Esophagus (tissue), 2 donors: ENCODE measurements around the gene HSPBP1. TPM values are rescaled to one million over a fixed set of nuclear protein-coding genes. Genes with fewer than 3 reads are reported as not detected.

Experiments used
- H3K27ac ChIP-seq, 2 donors: one replicate each; pipeline ENCODE4 v1.5.1; 2013; ENCODE audit warnings: low read depth in 2 of 2, mild to moderate bottlenecking in 2 of 2, inconsistent platforms in 1 of 2, low read length in 1 of 2, moderate library complexity in 1 of 2
- H3K27me3 ChIP-seq, 2 donors: one replicate each; pipeline ENCODE4 v1.6.1; 2013; ENCODE audit warnings: low read length in 2 of 2, control low read depth in 1 of 2, mild to moderate bottlenecking in 1 of 2; ENCODE audit not compliant: insufficient read depth in 2 of 2, control insufficient read depth in 1 of 2
- H3K36me3 ChIP-seq, 2 donors: one replicate each; pipeline ENCODE4 v1.6.1; 2013; ENCODE audit warnings: low read length in 1 of 2; ENCODE audit not compliant: control insufficient read depth in 2 of 2, insufficient read depth in 2 of 2
- H3K4me1 ChIP-seq, 2 donors: one replicate each; pipeline ENCODE4 v1.6.1; 2013; ENCODE audit warnings: low read length in 1 of 2; ENCODE audit not compliant: control insufficient read depth in 2 of 2, insufficient read depth in 2 of 2
- H3K4me3 ChIP-seq, 2 donors: one replicate each; pipeline ENCODE4 v1.5.1; 2013; ENCODE audit warnings: low read length in 2 of 2, mild to moderate bottlenecking in 2 of 2, low read depth in 1 of 2, moderate library complexity in 1 of 2
- H3K9me3 ChIP-seq, 2 donors: one replicate each; pipeline ENCODE4 v1.6.1; 2013; ENCODE audit warnings: mild to moderate bottlenecking in 2 of 2, low read depth in 1 of 2, low read length in 1 of 2, moderate library complexity in 1 of 2; ENCODE audit not compliant: control insufficient read depth in 2 of 2, insufficient read depth in 1 of 2
- WGBS, 2 donors: extraction: QIAGEN DNeasy Blood & Tissue Kit; methylation state at CpG; one replicate each; pipeline ENCODE4 v1.1.7; 2013; 5-methylcytosine and 5-hydroxymethylcytosine counted together
- polyA plus RNA-seq, 2 donors: library from polyadenylated mRNA; stranded (reverse); fragments of 200-250 nt; gene quantifications; one replicate each; pipeline ENCODE4 v1.2.3, GENCODE V29; 2013
- donor health status: healthy with polysubstance abuse.
- donor health status: Bipolar disorder and iron deficiency.

Gene HSPBP1
- polyA plus RNA-seq, 2 donors = 30.9 to 44.9 TPM

GRCh38 chr19:55230780-55231179 lies 49.1 kb downstream of the HSPBP1 start:
- H3K36me3 ChIP-seq = peaks cover 26 to 67% of the 10 kb centered on the region in 2 donors
- H3K27ac ChIP-seq = no peak overlapping the region
- H3K9me3 ChIP-seq = no peaks in the 10 kb centered on the region
- no peaks in the 10 kb centered on the region for H3K27me3 ChIP-seq
- WGBS, 2 donors = 86 to 89% methylated on average over 13 of the region's 13 CpGs
- H3K4me1 ChIP-seq = peaks cover 0 to 3% of the 10 kb centered on the region in 2 donors
- H3K4me3 ChIP-seq = no peak overlapping the region

DNA sequence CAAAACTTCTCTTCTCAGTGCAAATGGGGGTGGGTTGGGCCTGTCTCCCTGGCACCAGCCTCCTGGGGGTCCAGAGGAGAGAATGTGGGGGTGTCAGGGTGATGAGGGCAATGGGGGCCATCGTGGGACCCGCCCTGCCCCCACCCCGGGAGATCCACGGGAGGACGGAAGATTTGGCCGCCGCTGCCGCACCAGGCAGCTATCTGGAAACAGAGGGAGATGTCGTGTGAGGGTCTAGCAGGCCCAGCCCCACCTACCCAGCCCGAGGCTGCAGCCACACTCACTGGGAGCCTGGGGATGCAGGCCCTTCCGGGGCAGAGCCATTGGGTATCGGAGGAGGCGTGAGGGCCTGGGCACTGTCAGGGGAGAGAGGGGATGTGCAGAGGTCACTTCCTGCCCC lies 49.6 kb downstream of the HSPBP1 start:
- peaks cover 0 to 3% of the 10 kb centered on the region in 2 donors for H3K4me1 ChIP-seq
- H3K27me3 ChIP-seq = no peaks in the 10 kb centered on the region
- peaks cover 26 to 66% of the 10 kb centered on the region in 2 donors for H3K36me3 ChIP-seq
- H3K4me3 ChIP-seq = no peak overlapping the region
- H3K27ac ChIP-seq = no peak overlapping the region
- no peaks in the 10 kb centered on the region for H3K9me3 ChIP-seq
- WGBS, 2 donors = 79 to 88% methylated on average over 11 to 13 of the region's 13 CpGs

DNA sequence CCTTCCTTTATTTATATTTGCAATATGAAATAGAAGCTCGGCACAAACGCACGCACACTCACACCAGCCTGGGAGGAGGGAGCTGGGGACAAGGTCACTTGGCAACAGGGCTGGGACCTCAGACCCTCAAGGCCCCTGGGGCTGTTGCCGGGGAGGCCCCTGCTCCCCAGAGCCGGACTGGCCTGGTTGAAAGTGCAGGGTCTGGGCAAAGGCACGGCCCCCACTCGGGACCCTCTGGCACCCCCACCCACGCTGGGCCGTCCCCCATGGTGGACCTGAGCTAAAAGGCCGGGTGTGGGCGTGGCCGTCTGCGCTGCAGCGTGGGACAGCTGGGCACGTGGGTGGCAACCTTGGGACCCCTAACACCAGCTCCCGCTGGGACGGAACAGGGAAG lies 50.1 kb downstream of the HSPBP1 start:
- 84 to 86% methylated on average over 17 of the region's 17 CpGs for WGBS, 2 donors
- peaks cover 26 to 60% of the 10 kb centered on the region in 2 donors for H3K36me3 ChIP-seq
- no peak overlapping the region for H3K27ac ChIP-seq
- no peak overlapping the region for H3K4me3 ChIP-seq
- H3K4me1 ChIP-seq = peaks cover 0 to 3% of the 10 kb centered on the region in 2 donors
- no peaks in the 10 kb centered on the region for H3K27me3 ChIP-seq
- H3K9me3 ChIP-seq = no peaks in the 10 kb centered on the region

DNA sequence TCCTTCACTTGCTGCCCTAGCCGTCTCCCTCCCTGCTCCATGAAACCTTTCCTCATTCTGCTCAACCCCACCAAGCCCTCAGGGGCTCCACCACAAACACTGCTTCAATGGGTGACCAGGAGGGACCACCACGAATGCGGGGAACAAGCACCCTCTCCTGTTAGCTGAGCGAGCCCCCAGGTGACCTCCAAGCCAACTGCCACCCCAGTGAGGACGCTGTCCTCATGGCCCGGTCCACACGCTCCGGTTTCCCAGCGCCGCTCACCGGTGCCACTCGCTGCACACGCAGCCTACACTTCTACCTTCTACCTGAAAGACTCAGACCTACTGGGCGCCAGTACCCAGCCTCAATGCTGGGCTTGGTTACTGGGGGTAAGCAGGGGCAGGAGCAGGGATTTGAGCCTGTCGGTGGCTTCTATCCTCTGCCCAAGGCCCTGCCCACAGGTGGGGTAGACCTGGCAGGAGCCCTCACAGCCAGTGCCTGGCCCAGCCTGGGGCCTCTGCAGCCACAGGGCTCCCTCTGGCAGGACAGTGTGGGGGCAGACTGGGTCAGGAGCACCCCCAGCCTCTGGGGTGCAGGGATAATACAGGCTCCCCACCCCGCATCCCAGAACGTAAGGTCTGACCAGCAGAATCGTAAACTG lies 50.6 kb downstream of the HSPBP1 start:
- no peak overlapping the region for H3K27ac ChIP-seq
- H3K9me3 ChIP-seq = no peaks in the 10 kb centered on the region
- 91 to 94% methylated on average over 18 of the region's 18 CpGs for WGBS, 2 donors
- H3K4me3 ChIP-seq = no peak overlapping the region
- no peaks in the 10 kb centered on the region for H3K27me3 ChIP-seq
- H3K4me1 ChIP-seq = peaks cover 0 to 3% of the 10 kb centered on the region in 2 donors
- H3K36me3 ChIP-seq = peaks cover 26 to 57% of the 10 kb centered on the region in 2 donors

GRCh38 chr19:55228403-55229031 lies 51.4 kb downstream of the HSPBP1 start, which contains the start of gene TMEM86B:
TSS of gene TMEM86B (minus strand) at chr19:55228763. CDS start at chr19:55228741, 22 bp downstream.
- no peak within 1 kb of the TSS for H3K27ac ChIP-seq
- H3K4me1 ChIP-seq = peaks cover 0 to 3% of the 10 kb centered on the region in 2 donors
- 80 to 91% methylated on average over 12 of the region's 12 CpGs for WGBS, 2 donors
- peaks cover 26 to 57% of the 10 kb centered on the region in 2 donors for H3K36me3 ChIP-seq
- no peaks in the 10 kb centered on the region for H3K27me3 ChIP-seq
- H3K9me3 ChIP-seq = no peaks in the 10 kb centered on the region
- no peak within 1 kb of the TSS for H3K4me3 ChIP-seq

GRCh38 chr19:55228015-55228391 lies 51.9 kb downstream of the HSPBP1 start:
- WGBS, 2 donors = 77 to 82% methylated on average over 17 of the region's 17 CpGs
- no peaks in the 10 kb centered on the region for H3K9me3 ChIP-seq

GRCh38 chr19:55227241-55228014 lies 52.5 kb downstream of the HSPBP1 start:
- 88 to 94% methylated on average over 25 of the region's 25 CpGs for WGBS, 2 donors
- Histone ChIP-seq H3K9me3 (no peaks in the 10 kb centered on the region), H3K27me3 (no peaks in the 10 kb centered on the region), H3K4me1 (peaks cover 0 to 2% of the 10 kb centered on the region in 2 donors), H3K27ac (no peak overlapping the region), H3K36me3 (peaks cover 25 to 53% of the 10 kb centered on the region in 2 donors), H3K4me3 (no peak overlapping the region)

More at GRCh38 chr19:55228015-55228391, 51.9 kb downstream of the HSPBP1 start:
- Histone ChIP-seq H3K36me3 (peaks cover 26 to 57% of the 10 kb centered on the region in 2 donors), H3K4me3 (no peak overlapping the region), H3K27me3 (no peaks in the 10 kb centered on the region), H3K27ac (no peak overlapping the region), H3K4me1 (peaks cover 0 to 3% of the 10 kb centered on the region in 2 donors)

DNA sequence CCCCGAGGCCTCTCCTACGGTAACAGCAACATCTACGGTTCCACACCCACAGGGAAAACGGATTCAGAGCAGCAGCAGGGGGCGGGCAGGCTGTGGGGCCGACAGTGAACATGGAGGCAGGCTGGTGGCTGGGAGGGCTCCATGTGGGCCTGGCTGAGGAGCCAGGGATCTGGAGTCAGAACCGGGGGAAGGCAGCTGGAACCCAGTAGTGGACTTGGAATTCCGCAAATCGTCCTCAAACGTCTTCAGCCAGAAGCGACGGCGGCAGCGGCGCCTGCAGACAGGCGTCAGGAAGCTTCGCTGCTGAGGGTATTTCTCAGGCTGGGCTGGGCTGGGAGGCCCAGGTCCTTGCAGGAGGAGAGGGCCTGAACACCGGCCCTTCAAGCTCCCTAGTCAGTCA lies 53.1 kb downstream of the HSPBP1 start:
- H3K36me3 ChIP-seq = peaks cover 20 to 46% of the 10 kb centered on the region in 2 donors

DNA sequence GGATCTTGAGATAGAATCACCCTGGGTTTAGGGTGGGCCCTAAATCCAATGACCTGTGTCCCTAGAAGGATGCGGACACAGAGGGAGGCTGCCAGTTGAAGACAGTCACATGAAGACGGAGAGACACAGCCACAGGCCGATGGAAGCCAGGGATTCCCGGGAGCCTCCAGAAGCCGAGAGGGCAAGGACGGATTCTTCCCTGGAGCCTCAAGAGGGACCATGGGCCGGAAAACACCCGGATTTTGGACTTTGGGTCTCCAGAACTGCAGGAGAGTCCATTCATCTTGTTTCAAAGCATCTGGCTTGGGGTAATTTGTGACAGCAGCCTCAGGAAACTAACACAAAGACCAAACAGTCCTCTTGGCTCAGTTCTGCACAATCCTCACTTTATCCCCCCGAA lies 53.6 kb downstream of the HSPBP1 start:
- 85 to 87% methylated on average over 9 of the region's 9 CpGs for WGBS, 2 donors

More for the DNA sequence above, 53.1 kb downstream of the HSPBP1 start:
- Histone ChIP-seq H3K9me3 (no peaks in the 10 kb centered on the region), H3K27ac (no peak overlapping the region), H3K27me3 (no peaks in the 10 kb centered on the region), H3K4me3 (no peak overlapping the region), H3K4me1 (no peaks in the 10 kb centered on the region)
- 77 to 85% methylated on average over 18 of the region's 18 CpGs for WGBS, 2 donors

More for the DNA sequence above, 53.6 kb downstream of the HSPBP1 start:
- Histone ChIP-seq H3K4me1 (no peaks in the 10 kb centered on the region), H3K27me3 (no peaks in the 10 kb centered on the region), H3K27ac (no peak overlapping the region), H3K9me3 (no peaks in the 10 kb centered on the region), H3K36me3 (peaks cover 15 to 41% of the 10 kb centered on the region in 2 donors), H3K4me3 (no peak overlapping the region)
